Trophoblast cell (in vitro differentiated cells and primary cell): ENCODE data around the gene TOMM20. TPM values are rescaled to one million over a fixed set of nuclear protein-coding genes. Genes with fewer than 3 reads are reported as not detected.
A peak's percentile ranks its signal among the peaks of the same experiment; 100 is the strongest.

Source experiments
- DNase-seq, 2 donors: peaks; one replicate each; pipeline ENCODE4 v3.0.0-alpha.2; 2016
- H2AFZ ChIP-seq: 2 replicates; pipeline ENCODE4 v1.6.1; 2013; ENCODE audit warnings: low read length, moderate library complexity, mild to moderate bottlenecking; ENCODE audit not compliant: insufficient read depth, poor library complexity
- H2AK5ac ChIP-seq: 2 replicates; pipeline ENCODE4 v1.6.1; 2013; ENCODE audit warnings: mild to moderate bottlenecking, low read length
- H2BK120ac ChIP-seq: 2 replicates; pipeline ENCODE4 v1.6.1; 2013; ENCODE audit warnings: low read length, mild to moderate bottlenecking, moderate library complexity; ENCODE audit not compliant: insufficient read depth, poor library complexity
- H2BK12ac ChIP-seq: 2 replicates; pipeline ENCODE4 v1.6.1; 2013; ENCODE audit warnings: mild to moderate bottlenecking, low read length, moderate library complexity
- H2BK5ac ChIP-seq: 2 replicates; pipeline ENCODE4 v1.6.1; 2013; ENCODE audit warnings: low read length, low read depth, moderate library complexity, mild to moderate bottlenecking; ENCODE audit not compliant: poor library complexity
- H3K14ac ChIP-seq: 2 replicates; pipeline ENCODE4 v1.6.1; 2013; ENCODE audit warnings: mild to moderate bottlenecking, low read length
- H3K18ac ChIP-seq: 2 replicates; pipeline ENCODE4 v1.6.1; 2013; ENCODE audit warnings: mild to moderate bottlenecking, low read length
- H3K23ac ChIP-seq: 2 replicates; pipeline ENCODE4 v1.6.1; 2013; ENCODE audit warnings: low read length
- H3K27ac ChIP-seq: 2 replicates; pipeline ENCODE4 v1.5.1; 2013; ENCODE audit warnings: low read depth, mild to moderate bottlenecking, inconsistent platforms, low read length, moderate library complexity
- H3K27me3 ChIP-seq: 2 replicates; pipeline ENCODE4 v1.6.1; 2013; ENCODE audit warnings: inconsistent platforms, mild to moderate bottlenecking, low read length, moderate library complexity; ENCODE audit not compliant: insufficient read depth
- H3K36me3 ChIP-seq, 2 experiments: 1 replicate in 1 of 2; 2 replicates in 1 of 2; pipeline ENCODE4 v1.6.1; 2013; ENCODE audit warnings: low read length in 2 of 2, mild to moderate bottlenecking in 2 of 2, moderate library complexity in 1 of 2; ENCODE audit not compliant: insufficient read depth in 2 of 2, control insufficient read depth in 1 of 2
- H3K4ac ChIP-seq: 2 replicates; pipeline ENCODE4 v1.6.1; 2013; ENCODE audit warnings: low read depth, mild to moderate bottlenecking, low read length, moderate library complexity
- H3K4me1 ChIP-seq, 2 experiments: 1 replicate in 1 of 2; 2 replicates in 1 of 2; pipeline ENCODE4 v1.6.1; 2013; ENCODE audit warnings: low read length in 2 of 2, mild to moderate bottlenecking in 2 of 2, moderate library complexity in 1 of 2; ENCODE audit not compliant: insufficient read depth in 2 of 2, control insufficient read depth in 1 of 2
- H3K4me2 ChIP-seq: 2 replicates; pipeline ENCODE4 v1.6.1; 2013; ENCODE audit warnings: inconsistent platforms, mild to moderate bottlenecking, low read length, moderate library complexity
- H3K4me3 ChIP-seq: 2 replicates; pipeline ENCODE4 v1.5.1; 2013; ENCODE audit warnings: mild to moderate bottlenecking, low read depth, low read length, inconsistent platforms
- H3K79me1 ChIP-seq: one replicate; pipeline ENCODE4 v1.6.1; 2013; ENCODE audit warnings: low read length
- H3K79me2 ChIP-seq: 2 replicates; pipeline ENCODE4 v1.6.1; 2013; ENCODE audit warnings: low read length, mild to moderate bottlenecking; ENCODE audit not compliant: control insufficient read depth, insufficient read depth, poor library complexity
- H3K9ac ChIP-seq: 2 replicates; pipeline ENCODE4 v1.6.1; 2013; ENCODE audit warnings: mild to moderate bottlenecking, low read length
- H3K9me3 ChIP-seq: 2 replicates; pipeline ENCODE4 v1.6.1; 2013; ENCODE audit warnings: low read depth, mild to moderate bottlenecking, control low read depth, inconsistent platforms, low read length; ENCODE audit not compliant: insufficient read depth
- H4K12ac ChIP-seq: 2 replicates; pipeline ENCODE4 v1.6.1; 2013; ENCODE audit warnings: low read depth, mild to moderate bottlenecking, low read length, moderate library complexity
- H4K8ac ChIP-seq: 2 replicates; pipeline ENCODE4 v1.6.1; 2013; ENCODE audit warnings: low read depth, mild to moderate bottlenecking, low read length, moderate library complexity
- H4K91ac ChIP-seq: one replicate; pipeline ENCODE4 v1.6.1; 2013; ENCODE audit warnings: low read depth, mild to moderate bottlenecking, low read length, moderate library complexity
- WGBS: extraction: QIAGEN DNeasy Blood & Tissue Kit; methylation state at CpG from one replicate; pipeline ENCODE4 v1.1.7; 2013; ENCODE audit warnings: missing lambda C conversion rate; ENCODE audit not compliant: insufficient read length, insufficient coverage; ENCODE audit errors: extremely low coverage; 5-methylcytosine and 5-hydroxymethylcytosine counted together
- polyA plus RNA-seq: library from polyadenylated mRNA; stranded (reverse); fragments of 200-250 nt; gene quantifications from 2 replicates; pipeline ENCODE4 v1.2.3, GENCODE V29; 2013

The TOMM20 gene
- polyA plus RNA-seq: 92.6 and 96.4 TPM in 2 replicates

GRCh38 chr1:235128456-235129328 is at the start of gene TOMM20:
Gene TOMM20 (minus strand): TSS chr1:235128837. CDS start chr1:235128715, 122 bp downstream.
- H3K27me3 ChIP-seq: no peaks in the 10 kb centered on the region
- H3K4me1 ChIP-seq: peaks cover 2 to 7% of the 10 kb centered on the region in 2 experiments
- DNase-seq: peak; percentile 100

GRCh38 chr1:235176486-235176885 is 47.8 kb upstream of the TOMM20 start:
- no peak overlapping the region for H2BK12ac ChIP-seq
- no peak overlapping the region for H3K14ac ChIP-seq
- H3K4me3 ChIP-seq: no peak overlapping the region
- H3K9ac ChIP-seq: no peak overlapping the region
- no peak overlapping the region for H3K4me2 ChIP-seq
- H3K23ac ChIP-seq: no peak overlapping the region
- DNase-seq: no peak
- H4K8ac ChIP-seq: no peak overlapping the region
- no peak overlapping the region for H4K91ac ChIP-seq
- no peaks in the 10 kb centered on the region for H3K9me3 ChIP-seq
- no peak overlapping the region for H2AK5ac ChIP-seq
- H3K27me3 ChIP-seq: no peaks in the 10 kb centered on the region
- H4K12ac ChIP-seq: no peak overlapping the region
- no peak overlapping the region for H2AFZ ChIP-seq
- H3K79me1 ChIP-seq: no peaks in the 10 kb centered on the region
- H3K4ac ChIP-seq: no peak overlapping the region
- WGBS: no CpG with 5 or more reads among the region's 7 CpGs
- H2BK120ac ChIP-seq: no peak overlapping the region
- peak overlapping the region; percentile 6 for H3K18ac ChIP-seq
- H3K36me3 ChIP-seq: peaks cover 27 to 28% of the 10 kb centered on the region in 2 experiments
- no peak overlapping the region for H3K27ac ChIP-seq
- H3K79me2 ChIP-seq: no peaks in the 10 kb centered on the region
- no peak overlapping the region for H2BK5ac ChIP-seq
- peaks cover 3% of the 10 kb centered on the region in 2 experiments for H3K4me1 ChIP-seq

More at GRCh38 chr1:235128456-235129328, at the start of gene TOMM20:
- Histone ChIP-seq H2BK120ac (peak within 1 kb of the TSS; percentile 87), H2BK12ac (no peak within 1 kb of the TSS), H3K4me3 (peak within 1 kb of the TSS; percentile 99), H4K12ac (peak within 1 kb of the TSS; percentile 92), H2BK5ac (peak within 1 kb of the TSS; percentile 65), H3K27ac (peak within 1 kb of the TSS; percentile 80), H2AFZ (peak within 1 kb of the TSS; percentile 97), H3K4ac (peak within 1 kb of the TSS; percentile 98), H4K8ac (peak within 1 kb of the TSS; percentile 91), H3K23ac (peak within 1 kb of the TSS; percentile 98), H3K9ac (peak within 1 kb of the TSS; percentile 99), H3K79me1 (peaks cover 5% of the 10 kb centered on the region), H3K4me2 (peak within 1 kb of the TSS; percentile 65), H4K91ac (peak within 1 kb of the TSS; percentile 89), H3K14ac (peak within 1 kb of the TSS; percentile 89), H3K36me3 (peaks cover 14 to 17% of the 10 kb centered on the region in 2 experiments), H2AK5ac (peak within 1 kb of the TSS; percentile 97), H3K79me2 (peaks cover 20% of the 10 kb centered on the region), H3K18ac (peak within 1 kb of the TSS; percentile 90), H3K9me3 (peaks cover 1% of the 10 kb centered on the region)
- WGBS: no CpG with 5 or more reads among the region's 67 CpGs

- H3K36me3 ChIP-seq: peaks cover 25 to 33% of the 10 kb centered on the region in 2 experiments
- H4K91ac ChIP-seq: no peak overlapping the region
- no peak overlapping the region for H3K4me2 ChIP-seq
- no peak overlapping the region for H2AFZ ChIP-seq
- no peak overlapping the region for H2BK120ac ChIP-seq
- H3K9ac ChIP-seq: no peak overlapping the region
- no peak overlapping the region for H4K12ac ChIP-seq
- no peak overlapping the region for H3K18ac ChIP-seq
- no peak overlapping the region for H3K27ac ChIP-seq
- H4K8ac ChIP-seq: no peak overlapping the region
- H3K9me3 ChIP-seq: no peaks in the 10 kb centered on the region
- no peaks in the 10 kb centered on the region for H3K27me3 ChIP-seq
- no peaks in the 10 kb centered on the region for H3K4me1 ChIP-seq
- no peak overlapping the region for H2AK5ac ChIP-seq
- H3K79me2 ChIP-seq: no peaks in the 10 kb centered on the region
- H2BK5ac ChIP-seq: no peak overlapping the region
- peak; percentile 5 to 12 for DNase-seq
- H2BK12ac ChIP-seq: no peak overlapping the region
- H3K79me1 ChIP-seq: no peaks in the 10 kb centered on the region
- H3K4me3 ChIP-seq: no peak overlapping the region
- H3K23ac ChIP-seq: no peak overlapping the region
- H3K4ac ChIP-seq: no peak overlapping the region
- H3K14ac ChIP-seq: no peak overlapping the region
Measured at GRCh38 chr1:235169986-235170385, 41.3 kb upstream of the TOMM20 start.

GRCh38 chr1:235168375-235168774 is 39.7 kb upstream of the TOMM20 start:
- Histone ChIP-seq H4K8ac (no peak overlapping the region), H3K36me3 (peaks cover 13 to 22% of the 10 kb centered on the region in 2 experiments), H3K14ac (no peak overlapping the region), H3K23ac (no peak overlapping the region), H3K79me2 (no peaks in the 10 kb centered on the region), H3K27ac (no peak overlapping the region), H4K91ac (no peak overlapping the region), H2BK5ac (no peak overlapping the region), H3K27me3 (no peaks in the 10 kb centered on the region), H3K4me1 (no peaks in the 10 kb centered on the region), H3K9me3 (no peaks in the 10 kb centered on the region), H3K18ac (no peak overlapping the region), H2AFZ (no peak overlapping the region), H3K4me2 (no peak overlapping the region), H2BK120ac (no peak overlapping the region), H3K4ac (no peak overlapping the region), H2BK12ac (no peak overlapping the region), H3K9ac (no peak overlapping the region), H3K4me3 (no peak overlapping the region), H2AK5ac (no peak overlapping the region), H3K79me1 (no peaks in the 10 kb centered on the region), H4K12ac (no peak overlapping the region)
- WGBS: no CpG with 5 or more reads among the region's 3 CpGs
- DNase-seq: no peak
